ENCODE results near the gene KIF21B. TPM values are rescaled to one million over a fixed set of nuclear protein-coding genes. Genes with fewer than 3 reads are reported as not detected.

The KIF21B gene
- total and polyA plus RNA-seq, 2 of the 8 experiments (the other 6 are each of a cell fraction or from before 2014, with no cell fraction given) = 10.8 to 26.5 TPM

- FAIRE-seq = no peak
Observed at GRCh38 chr1:201050515-201051277, 27.2 kb upstream of the KIF21B start.

More at GRCh38 chr1:201050515-201051277, 27.2 kb upstream of the KIF21B start:
- no peak for DNase-seq (ENCODE audit: low read depth in 1 of 2, low spot score in 2 of 2)
- H3K79me1 ChIP-seq (ENCODE audit: low read depth, low read length) = no peaks in the 10 kb centered on the region
- TF ChIP-seq TBP (IDR thresholded peaks at IDR 0.05; ENCODE audit: low read depth, low read length) (no peak), USF2 (IDR thresholded peaks at IDR 0.05; ENCODE audit: low read length) (no peak), EZH2 (IDR thresholded peaks at IDR 0.05; ENCODE audit: low read depth, low read length, severe bottlenecking) (no peak), NANOG (IDR thresholded peaks at IDR 0.05; ENCODE audit: insufficient read depth, low read depth, low read length, poor library complexity, severe bottlenecking) (no peak), ZNF274 (IDR thresholded peaks at IDR 0.05; ENCODE audit: borderline replicate concordance, extremely low read depth, low read length) (no peak), JUN (IDR thresholded peaks at IDR 0.05; ENCODE audit: low read depth, low read length) (no peak)
- no peak overlapping the region for H2AK5ac ChIP-seq (ENCODE audit: low read depth, low read length)
- no peak overlapping the region for H3K4me2 ChIP-seq (ENCODE audit: insufficient read depth in 1 of 2, low read depth in 2 of 2, low read length in 2 of 2)
- no peak overlapping the region for H2BK15ac ChIP-seq (ENCODE audit: low read length)
- no peak overlapping the region for H3K27ac ChIP-seq (ENCODE audit: low read depth, low read length)
- WGBS, 2 experiments (ENCODE audit: extremely low coverage in 1 of 2, insufficient coverage in 1 of 2, insufficient read length in 1 of 2, insufficient replicate concordance in 2 of 2, low coverage in 1 of 2, low lambda C conversion rate in 2 of 2, missing lambda C conversion rate in 1 of 2) = 89% methylated on average over 5 of the region's 5 CpGs; no CpG with 5 or more reads in 1 of the 2 experiments
- no peak overlapping the region for H4K8ac ChIP-seq (ENCODE audit: extremely low read depth, insufficient read depth, low read length)
- no peaks in the 10 kb centered on the region for H3K79me2 ChIP-seq (ENCODE audit: control insufficient read depth in 1 of 2, insufficient read depth in 2 of 2, low read length in 2 of 2)
- H3K9me3 ChIP-seq (ENCODE audit: insufficient read depth in 2 of 2, low read depth in 1 of 2, low read length in 1 of 2) = no peaks in the 10 kb centered on the region
- H2AFZ ChIP-seq (ENCODE audit: low read length) = no peak overlapping the region
- H2BK5ac ChIP-seq (ENCODE audit: low read depth, low read length) = no peak overlapping the region
- H4K5ac ChIP-seq (ENCODE audit: insufficient read length, low read depth, low read length) = no peak overlapping the region
- H3K23me2 ChIP-seq (ENCODE audit: low read depth, low read length) = no peaks in the 10 kb centered on the region
- no peak overlapping the region for H2BK12ac ChIP-seq (ENCODE audit: low read depth, low read length)
- ChIA-PET POLR2A (ENCODE audit: partially characterized antibody) (interaction anchor here (0.6 to 2.6 kb wide), 2 partner anchors 8 to 144 kb away, joined by 4 to 8 read pairs; no protein-coding TSS in a partner anchor), CTCF (ENCODE audit: partially characterized antibody) (interaction anchor here (0.6 to 23.3 kb wide), 11 partner anchors 9 to 72 kb away, joined by 3 to 640 read pairs (median 4); no protein-coding TSS in a partner anchor)
- no peak overlapping the region for H2BK20ac ChIP-seq (ENCODE audit: low read length)
- H3K27me3 ChIP-seq (replicated peaks in 1 of 4; ENCODE audit: control insufficient read depth in 3 of 4, extremely low read depth in 1 of 4, insufficient read depth in 3 of 4, low read length in 3 of 4) = no peaks in the 10 kb centered on the region
- H3K9ac ChIP-seq (replicated peaks in 1 of 4; ENCODE audit: extremely low read depth in 1 of 4, low read depth in 3 of 4, low read length in 3 of 4) = no peak overlapping the region
- H3K4me3 ChIP-seq (ENCODE audit: extremely low read depth in 1 of 4, insufficient read depth in 2 of 4, low read depth in 3 of 4, low read length in 4 of 4) = no peak overlapping the region
- no peak overlapping the region for H3K56ac ChIP-seq (replicated peaks; ENCODE audit: insufficient read length, low read depth, low read length)
- no peak overlapping the region for H2BK120ac ChIP-seq (replicated peaks; ENCODE audit: low read depth, low read length)
- H3K18ac ChIP-seq (ENCODE audit: extremely low read depth, low read length) = no peak overlapping the region
- no peaks in the 10 kb centered on the region; a peak in 1 of 7 replicates for H3K4me1 ChIP-seq (replicated peaks in 1 of 4; ENCODE audit: control insufficient read depth in 3 of 4, insufficient read depth in 4 of 4, low read length in 3 of 4)
- H3K4ac ChIP-seq (replicated peaks; ENCODE audit: insufficient read length, low read depth, low read length) = no peak overlapping the region
- H3K14ac ChIP-seq (ENCODE audit: insufficient read length) = no peak overlapping the region
- no peaks in the 10 kb centered on the region for H3K36me3 ChIP-seq (ENCODE audit: control insufficient read depth in 2 of 4, insufficient read depth in 4 of 4, low read length in 3 of 4)
- no peak overlapping the region for H3K23ac ChIP-seq (ENCODE audit: insufficient read length)
- H4K91ac ChIP-seq (replicated peaks; ENCODE audit: insufficient read length, low read length) = no peak overlapping the region
- no peaks in the 10 kb centered on the region for H4K20me1 ChIP-seq (replicated peaks in 1 of 2; ENCODE audit: control insufficient read depth in 1 of 2, insufficient read depth in 2 of 2, low read length in 2 of 2)
